CD4-positive, alpha-beta memory T cell (primary cell): ENCODE data around the gene CPA4. TPM values are rescaled to one million over a fixed set of nuclear protein-coding genes. Genes with fewer than 3 reads are reported as not detected.

Experiments used
- CTCF ChIA-PET: fragments of 350-600 bp; sonication (Branson Sonifier 250); formaldehyde crosslinking; loops from one replicate; lab custom pipeline; 2021; ENCODE audit warnings: inconsistent platforms; ENCODE audit not compliant: partially characterized antibody; lab: Charles Lee
- POLR2A ChIA-PET: fragments of 350-600 bp; sonication (Branson Sonifier 250); formaldehyde crosslinking; loops from one replicate; lab custom pipeline; 2021; ENCODE audit not compliant: partially characterized antibody; lab: Charles Lee
- DNase-seq, 5 donors: peaks; one replicate each; pipeline versions ENCODE4 v3.0.0 to v3.0.0-alpha.2; 2020 to 2022; ENCODE audit warnings: mixed read lengths in 1 of 5
- H3K27ac ChIP-seq: one replicate; pipeline ENCODE4 v1.7.0; 2013; ENCODE audit warnings: low read depth, low read length
- H3K27me3 ChIP-seq: 2 replicates; pipeline ENCODE4 v1.7.0; 2013; ENCODE audit warnings: mild to moderate bottlenecking, low read length, moderate library complexity; ENCODE audit not compliant: insufficient read depth
- H3K36me3 ChIP-seq: 2 replicates; pipeline ENCODE4 v1.7.0; 2013; ENCODE audit warnings: mild to moderate bottlenecking, low read length, moderate library complexity; ENCODE audit not compliant: insufficient read depth
- H3K4me1 ChIP-seq: 2 replicates; pipeline ENCODE4 v1.7.0; 2013; ENCODE audit warnings: mild to moderate bottlenecking, low read length, moderate library complexity; ENCODE audit not compliant: insufficient read depth
- H3K4me3 ChIP-seq, 2 donors: one replicate each; pipeline ENCODE4 v1.7.0; 2013; ENCODE audit warnings: low read length in 2 of 2, mild to moderate bottlenecking in 1 of 2
- H3K9me3 ChIP-seq, 2 donors: one replicate each; pipeline ENCODE4 v1.7.0; 2013; ENCODE audit warnings: low read length in 2 of 2, control low read depth in 1 of 2; ENCODE audit not compliant: control insufficient read depth in 1 of 2
- H3K27ac Mint-ChIP-seq, 7 donors: one replicate each; pipeline ENCODE4 v1.8.0; 2020 to 2021; ENCODE audit warnings: mixed read lengths in 7 of 7, mild to moderate bottlenecking in 6 of 7, inconsistent platforms in 3 of 7, moderate library complexity in 3 of 7
- H3K27me3 Mint-ChIP-seq, 2 donors: one replicate each; pipeline ENCODE4 v1.8.0; 2020 to 2021; ENCODE audit warnings: mixed read lengths in 2 of 2
- H3K36me3 Mint-ChIP-seq, 2 donors: one replicate each; pipeline ENCODE4 v1.8.0; 2020 to 2021; ENCODE audit warnings: mixed read lengths in 2 of 2, inconsistent platforms in 1 of 2, mild to moderate bottlenecking in 1 of 2
- H3K4me1 Mint-ChIP-seq, 4 donors: one replicate each; pipeline ENCODE4 v1.8.0; 2020 to 2021; ENCODE audit warnings: mixed read lengths in 4 of 4, mild to moderate bottlenecking in 1 of 4
- H3K4me3 Mint-ChIP-seq, 8 donors: one replicate each; pipeline ENCODE4 v1.8.0; 2020 to 2021; ENCODE audit warnings: mixed read lengths in 8 of 8, mild to moderate bottlenecking in 7 of 8, moderate library complexity in 6 of 8, inconsistent platforms in 3 of 8
- H3K9me3 Mint-ChIP-seq, 8 donors: one replicate each; pipeline ENCODE4 v1.8.0; 2020 to 2021; ENCODE audit warnings: mixed read lengths in 8 of 8, mild to moderate bottlenecking in 5 of 8, inconsistent platforms in 3 of 8, moderate library complexity in 1 of 8
- intact Hi-C: fragments of 100-400 bp; cut with micrococcal nuclease; formaldehyde crosslinking; loops from one replicate; pipeline ENCODE4 v1.15.1; 2023
- polyA plus RNA-seq, 2 donors: library from polyadenylated mRNA; unstranded; fragments of 300-500 nt; fragmentation: Illumina TruSeq; gene quantifications; one replicate each; pipeline ENCODE4 v1.2.3, GENCODE V29; 2021
- total RNA-seq, 2 experiments: library from RNA; stranded (reverse); gene quantifications; one replicate each; pipeline ENCODE4 v1.2.3, GENCODE V29; 2021

Gene CPA4
- total and polyA plus RNA-seq, 4 experiments from 2014 or later: not detected

DNA sequence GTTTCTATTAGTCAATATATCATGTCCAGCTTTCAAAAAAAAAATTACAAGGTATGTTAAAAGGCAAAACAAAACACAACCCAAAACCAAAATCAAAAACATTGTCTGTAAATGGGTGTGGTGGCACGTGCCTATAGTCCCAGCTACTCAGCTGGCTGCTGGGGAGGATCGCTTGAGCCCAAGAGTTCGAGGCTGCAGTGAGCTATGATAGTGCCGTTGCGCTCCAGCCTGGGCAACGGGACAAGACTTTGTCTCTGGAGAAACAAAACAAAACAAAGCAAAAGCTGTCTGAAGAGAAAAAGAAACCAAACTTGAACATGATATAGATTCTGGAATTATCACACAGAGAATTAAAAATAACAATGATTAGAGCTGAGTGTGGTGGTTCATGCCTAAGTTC lies 41.3 kb downstream of the CPA4 start:
- Histone ChIP-seq H3K9me3 (no peaks in the 10 kb centered on the region), H3K27me3 (peaks cover 4% of the 10 kb centered on the region), H3K4me3 (no peak overlapping the region), H3K36me3 (no peaks in the 10 kb centered on the region), H3K4me1 (no peaks in the 10 kb centered on the region), H3K27ac (no peak overlapping the region)
- Mint-ChIP-seq H3K27me3 (peaks cover 2% of the 10 kb centered on the region in 2 donors), H3K4me1 (no peaks in the 10 kb centered on the region), H3K9me3 (no peaks in the 10 kb centered on the region), H3K27ac (no peak overlapping the region), H3K4me3 (no peak overlapping the region), H3K36me3 (no peaks in the 10 kb centered on the region)
- POLR2A ChIA-PET: no interaction called here
- no peak for DNase-seq
- CTCF ChIA-PET: interaction anchor here (1.4 kb wide), 1 partner anchor 14 kb away, joined by 3 read pairs; no protein-coding TSS in a partner anchor
- intact Hi-C loops: no loop called here

DNA sequence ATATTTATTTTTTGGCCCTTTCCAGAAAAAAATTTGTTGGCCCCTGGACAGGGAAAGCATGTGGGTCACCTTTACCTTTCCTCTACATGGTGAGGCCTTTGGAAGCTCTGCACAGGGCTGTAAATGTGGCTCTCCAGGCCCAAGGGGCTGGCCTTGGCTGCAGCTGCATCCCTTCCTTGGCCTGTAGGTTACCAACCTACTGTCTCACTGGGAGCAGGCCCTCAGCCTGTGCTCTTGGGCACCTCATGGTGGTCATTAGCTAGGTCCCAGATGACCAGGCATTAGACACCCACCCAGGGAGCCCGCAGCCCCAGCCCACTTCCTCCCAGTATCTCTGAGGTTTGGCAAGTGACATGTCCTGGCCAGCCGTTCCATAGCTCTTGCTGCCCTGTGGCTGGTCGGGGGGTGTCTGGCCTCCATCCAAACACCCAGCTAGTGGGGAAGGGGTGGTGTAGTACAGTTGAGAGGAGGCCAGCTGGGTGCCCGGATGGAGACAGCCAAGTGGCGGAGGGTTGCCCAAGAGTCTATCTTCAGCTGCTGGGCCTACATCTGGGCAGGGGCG lies 44.5 kb downstream of the CPA4 start:
- peaks cover 0 to 2% of the 10 kb centered on the region in 2 donors for H3K27me3 Mint-ChIP-seq
- no peak overlapping the region for H3K27ac Mint-ChIP-seq
- H3K36me3 Mint-ChIP-seq: no peaks in the 10 kb centered on the region
- no peak overlapping the region for H3K4me3 Mint-ChIP-seq
- POLR2A ChIA-PET: no interaction called here
- Histone ChIP-seq H3K36me3 (no peaks in the 10 kb centered on the region), H3K4me3 (no peak overlapping the region), H3K27ac (no peak overlapping the region), H3K27me3 (no peaks in the 10 kb centered on the region), H3K4me1 (no peaks in the 10 kb centered on the region), H3K9me3 (no peaks in the 10 kb centered on the region)
- no peak for DNase-seq
- intact Hi-C loops: no loop called here
- no peaks in the 10 kb centered on the region for H3K4me1 Mint-ChIP-seq
- no peaks in the 10 kb centered on the region for H3K9me3 Mint-ChIP-seq
- CTCF ChIA-PET: interaction anchor here (0.6 kb wide), 1 partner anchor 1350 kb away, joined by 3 read pairs; no protein-coding TSS in a partner anchor

DNA sequence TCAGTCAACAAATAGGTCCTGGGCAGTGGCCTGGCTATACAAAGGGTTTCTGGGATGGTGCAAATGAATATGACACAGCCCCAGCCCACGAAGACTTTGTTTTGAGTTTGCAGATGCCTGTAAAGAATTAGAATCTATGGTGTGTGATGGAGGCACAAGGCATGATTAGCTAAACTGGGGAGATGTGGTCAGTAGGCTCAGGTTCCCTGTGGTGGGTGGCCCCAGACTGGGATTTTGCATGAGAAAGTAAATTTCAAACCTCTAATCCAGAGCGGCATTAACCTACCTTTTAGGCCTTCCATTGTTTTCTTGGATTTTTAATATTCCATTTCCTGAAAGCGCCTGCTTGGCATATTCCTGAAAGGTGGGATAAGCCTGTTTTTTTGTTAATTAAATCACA lies 45.3 kb downstream of the CPA4 start:
- no peak for DNase-seq
- H3K27me3 ChIP-seq: no peaks in the 10 kb centered on the region
- no peaks in the 10 kb centered on the region for H3K4me1 ChIP-seq
- ChIA-PET CTCF (no interaction called here), POLR2A (no interaction called here)
- Mint-ChIP-seq H3K27me3 (peaks cover 0 to 2% of the 10 kb centered on the region in 2 donors), H3K4me3 (no peak overlapping the region), H3K27ac (no peak overlapping the region), H3K4me1 (no peaks in the 10 kb centered on the region), H3K9me3 (no peaks in the 10 kb centered on the region), H3K36me3 (no peaks in the 10 kb centered on the region)
- no peak overlapping the region for H3K27ac ChIP-seq
- H3K36me3 ChIP-seq: no peaks in the 10 kb centered on the region
- H3K4me3 ChIP-seq: no peak overlapping the region
- H3K9me3 ChIP-seq: no peaks in the 10 kb centered on the region
- intact Hi-C loops: no loop called here

- POLR2A ChIA-PET: no interaction called here
- CTCF ChIA-PET: no interaction called here
- no peaks in the 10 kb centered on the region for H3K36me3 Mint-ChIP-seq
- no peaks in the 10 kb centered on the region for H3K4me1 ChIP-seq
- intact Hi-C loops: no loop called here
- no peaks in the 10 kb centered on the region for H3K36me3 ChIP-seq
- H3K4me3 ChIP-seq: no peak overlapping the region
- no peaks in the 10 kb centered on the region for H3K27me3 ChIP-seq
- H3K4me1 Mint-ChIP-seq: no peaks in the 10 kb centered on the region
- DNase-seq: no peak
- H3K4me3 Mint-ChIP-seq: no peak overlapping the region
- H3K27me3 Mint-ChIP-seq: peaks cover 5 to 8% of the 10 kb centered on the region in 2 donors
- H3K27ac Mint-ChIP-seq: no peak overlapping the region
- H3K9me3 Mint-ChIP-seq: peaks cover 0 to 3% (median 0%) of the 10 kb centered on the region in 8 donors
- no peak overlapping the region for H3K27ac ChIP-seq
- H3K9me3 ChIP-seq: no peaks in the 10 kb centered on the region
Observed at GRCh38 chr7:130341882-130342281, 48.9 kb downstream of the CPA4 start.

DNA sequence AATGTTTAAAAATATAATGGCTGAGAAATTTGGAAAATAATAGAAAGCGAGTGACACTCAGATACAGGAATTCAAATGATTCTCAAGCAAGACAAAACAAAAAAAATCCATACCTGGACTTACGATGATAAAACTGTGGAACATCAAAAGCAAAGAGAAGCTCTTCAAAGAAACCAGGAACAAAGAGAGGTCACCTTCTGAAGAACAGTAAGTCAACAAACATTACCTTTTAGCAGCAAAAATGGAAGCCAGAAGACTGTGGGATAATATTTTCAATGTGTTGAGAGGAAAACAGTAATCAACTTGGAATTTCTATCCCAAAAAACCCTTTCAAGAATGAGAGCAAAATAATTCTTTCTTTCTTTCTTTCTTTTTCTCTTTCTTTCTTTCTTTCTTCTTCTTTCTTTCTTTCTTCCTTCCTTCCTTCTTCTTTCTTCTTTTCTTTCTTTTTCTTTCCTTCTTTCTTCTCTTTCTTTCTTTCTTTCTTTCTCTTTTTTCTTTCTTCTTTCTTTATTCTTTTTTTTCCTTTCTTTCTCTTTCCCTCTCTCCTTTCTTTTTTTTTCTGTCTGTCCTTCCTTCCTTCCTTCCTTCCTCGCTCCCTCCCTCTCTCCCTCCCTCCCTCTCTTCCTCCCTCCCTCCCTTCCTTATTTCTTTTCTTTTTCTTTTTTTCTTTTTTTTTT lies 49.9 kb downstream of the CPA4 start:
- intact Hi-C loops: no loop called here

DNA sequence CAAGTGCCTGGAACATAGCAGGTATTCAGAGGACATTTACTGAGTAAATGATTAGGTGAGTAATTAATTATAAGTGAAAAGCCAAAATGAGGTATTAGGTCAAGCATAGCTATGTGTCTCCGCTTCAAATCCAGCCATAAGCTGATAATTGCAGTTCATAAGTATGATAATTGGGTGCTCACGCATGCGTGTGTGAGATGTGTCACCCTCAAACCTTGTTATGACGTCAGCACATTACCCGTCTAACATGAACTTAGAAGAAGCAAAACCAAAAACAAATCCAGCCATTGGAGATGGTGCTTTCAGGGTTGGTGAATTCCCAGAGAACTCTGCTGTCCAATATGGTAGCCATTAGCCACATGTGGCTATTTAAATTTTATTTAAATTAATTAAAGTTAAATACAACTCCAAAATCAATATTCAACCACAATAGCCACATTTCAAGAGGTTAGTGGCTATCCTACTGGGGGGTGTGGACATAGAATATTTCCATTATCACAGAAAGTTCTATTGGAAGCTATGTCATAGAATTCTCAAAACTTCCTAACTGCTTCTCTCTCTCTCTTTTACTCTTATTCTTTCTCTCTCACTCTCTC lies 51.4 kb downstream of the CPA4 start, which contains the start of gene CPA5:
TSS of gene CPA5 (plus strand) at position 546 of the 596 bp plus-strand sequence. CDS start 1,670 bp downstream, outside the sequence.
- no peaks in the 10 kb centered on the region for H3K27me3 ChIP-seq
- H3K27me3 Mint-ChIP-seq: peaks cover 5 to 10% of the 10 kb centered on the region in 2 donors
- no peak within 1 kb of the TSS for H3K4me3 ChIP-seq
- no peak within 1 kb of the TSS for H3K27ac ChIP-seq
- no peaks in the 10 kb centered on the region for H3K4me1 ChIP-seq
- POLR2A ChIA-PET: no interaction called here
- H3K9me3 ChIP-seq: no peaks in the 10 kb centered on the region
- no peaks in the 10 kb centered on the region for H3K36me3 Mint-ChIP-seq
- no peaks in the 10 kb centered on the region for H3K4me1 Mint-ChIP-seq
- no peak within 1 kb of the TSS for H3K27ac Mint-ChIP-seq
- CTCF ChIA-PET: no interaction called here
- no peak for DNase-seq
- no peak within 1 kb of the TSS for H3K4me3 Mint-ChIP-seq
- H3K36me3 ChIP-seq: no peaks in the 10 kb centered on the region
- peaks cover 0 to 3% (median 0%) of the 10 kb centered on the region in 8 donors for H3K9me3 Mint-ChIP-seq
- intact Hi-C loops: no loop called here

More for the DNA sequence above, 49.9 kb downstream of the CPA4 start:
- Histone ChIP-seq H3K27ac (no peak overlapping the region), H3K4me3 (no peak overlapping the region), H3K27me3 (no peaks in the 10 kb centered on the region), H3K36me3 (no peaks in the 10 kb centered on the region), H3K4me1 (no peaks in the 10 kb centered on the region), H3K9me3 (no peaks in the 10 kb centered on the region)
- peaks cover 0 to 3% (median 0%) of the 10 kb centered on the region in 8 donors for H3K9me3 Mint-ChIP-seq
- peaks cover 5 to 8% of the 10 kb centered on the region in 2 donors for H3K27me3 Mint-ChIP-seq
- no peaks in the 10 kb centered on the region for H3K4me1 Mint-ChIP-seq
- ChIA-PET CTCF (no interaction called here), POLR2A (no interaction called here)
- no peaks in the 10 kb centered on the region for H3K36me3 Mint-ChIP-seq
- DNase-seq: no peak
- no peak overlapping the region for H3K4me3 Mint-ChIP-seq
- no peak overlapping the region for H3K27ac Mint-ChIP-seq

GRCh38 chr7:130345136-130345535 lies 52.2 kb downstream of the CPA4 start:
- no peaks in the 10 kb centered on the region for H3K4me1 ChIP-seq
- H3K27ac Mint-ChIP-seq: no peak overlapping the region
- peaks cover 0 to 3% (median 0%) of the 10 kb centered on the region in 8 donors for H3K9me3 Mint-ChIP-seq
- H3K27ac ChIP-seq: no peak overlapping the region
- H3K36me3 Mint-ChIP-seq: no peaks in the 10 kb centered on the region
- H3K27me3 Mint-ChIP-seq: peaks cover 7 to 15% of the 10 kb centered on the region in 2 donors
- no peak for DNase-seq
- no peaks in the 10 kb centered on the region for H3K27me3 ChIP-seq
- no peaks in the 10 kb centered on the region for H3K36me3 ChIP-seq
- POLR2A ChIA-PET: no interaction called here
- H3K4me3 Mint-ChIP-seq: no peak overlapping the region
- H3K4me1 Mint-ChIP-seq: peaks cover 0 to 3% (median 0%) of the 10 kb centered on the region in 4 donors
- H3K9me3 ChIP-seq: no peaks in the 10 kb centered on the region
- CTCF ChIA-PET: no interaction called here
- intact Hi-C loops: no loop called here
- H3K4me3 ChIP-seq: no peak overlapping the region
